ENCODE measurements around the gene TSC22D3. TPM values are rescaled to one million over a fixed set of nuclear protein-coding genes. Genes with fewer than 3 reads are reported as not detected.

TSC22D3 gene
- total and polyA plus RNA-seq, 4 donors: 119 to 150 (median 131) TPM

DNA sequence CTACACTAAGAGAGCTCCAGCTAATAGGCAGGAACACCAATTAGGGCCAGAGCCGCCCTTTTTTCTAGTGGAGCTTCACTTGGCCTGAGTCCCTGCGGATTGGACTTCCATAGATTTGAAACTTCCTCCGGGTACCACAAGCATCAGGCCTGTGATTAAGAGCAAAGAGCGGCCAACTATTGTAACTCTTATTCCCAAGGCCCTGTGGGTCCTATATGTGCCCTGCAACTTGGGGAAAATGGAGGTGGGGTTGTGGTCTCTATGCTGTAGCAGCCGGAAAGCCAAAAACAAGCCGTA is 1.9 kb upstream of the TSC22D3 start, which contains the start of gene NCBP2L:
TSS of gene NCBP2L (plus strand) at position 198 of the 297 bp plus-strand sequence. CDS start 16,488 bp downstream, outside the sequence.
- 66% methylated on average over 6 of the region's 6 CpGs for WGBS (ENCODE audit: insufficient coverage)
- no peak for DNase-seq (ENCODE audit: low read depth in 4 of 6, low spot score in 6 of 6)
- Histone ChIP-seq H3K4me3 (ENCODE audit: low read depth, low read length) (peak within 1 kb of the TSS; percentile 56), H3K27me3 (ENCODE audit: control insufficient read depth, insufficient read depth, low read length) (peaks cover 44% of the 10 kb centered on the region), H3K27ac (ENCODE audit: low read depth, low read length) (no peak within 1 kb of the TSS), H3K36me3 (ENCODE audit: control insufficient read depth, insufficient read depth, low read length) (no peaks in the 10 kb centered on the region), H3K9me3 (ENCODE audit: control insufficient read depth, insufficient read depth, low read length) (no peaks in the 10 kb centered on the region), H3K4me1 (ENCODE audit: control insufficient read depth, insufficient read depth, low read length) (peaks cover 19% of the 10 kb centered on the region)

GRCh38 chrX:107776649-107777535 is 1.3 kb upstream of the TSC22D3 start:
- Histone ChIP-seq H3K9me3 (ENCODE audit: control insufficient read depth, insufficient read depth, low read length) (no peaks in the 10 kb centered on the region), H3K4me1 (ENCODE audit: control insufficient read depth, insufficient read depth, low read length) (peaks cover 19% of the 10 kb centered on the region), H3K4me3 (ENCODE audit: low read depth, low read length) (peak overlapping the region; percentile 56), H3K27me3 (ENCODE audit: control insufficient read depth, insufficient read depth, low read length) (peaks cover 46% of the 10 kb centered on the region), H3K36me3 (ENCODE audit: control insufficient read depth, insufficient read depth, low read length) (no peaks in the 10 kb centered on the region), H3K27ac (ENCODE audit: low read depth, low read length) (no peak overlapping the region)
- 17% methylated on average over 16 of the region's 20 CpGs for WGBS (ENCODE audit: insufficient coverage)
- DNase-seq (ENCODE audit: low read depth in 4 of 6, low spot score in 6 of 6): peak; percentile 54 to 95 (median 72)

- WGBS (ENCODE audit: insufficient coverage): 32% methylated on average over 40 of the region's 40 CpGs
- Histone ChIP-seq H3K27me3 (ENCODE audit: control insufficient read depth, insufficient read depth, low read length) (peaks cover 51% of the 10 kb centered on the region), H3K9me3 (ENCODE audit: control insufficient read depth, insufficient read depth, low read length) (no peaks in the 10 kb centered on the region), H3K4me3 (ENCODE audit: low read depth, low read length) (peak overlapping the region; percentile 56), H3K27ac (ENCODE audit: low read depth, low read length) (peak overlapping the region; percentile 15), H3K36me3 (ENCODE audit: control insufficient read depth, insufficient read depth, low read length) (no peaks in the 10 kb centered on the region), H3K4me1 (ENCODE audit: control insufficient read depth, insufficient read depth, low read length) (peaks cover 19% of the 10 kb centered on the region)
- DNase-seq (ENCODE audit: low read depth in 4 of 6, low spot score in 6 of 6): no peak
Measured at GRCh38 chrX:107775000-107775733, 420 bp downstream of the TSC22D3 start.

DNA sequence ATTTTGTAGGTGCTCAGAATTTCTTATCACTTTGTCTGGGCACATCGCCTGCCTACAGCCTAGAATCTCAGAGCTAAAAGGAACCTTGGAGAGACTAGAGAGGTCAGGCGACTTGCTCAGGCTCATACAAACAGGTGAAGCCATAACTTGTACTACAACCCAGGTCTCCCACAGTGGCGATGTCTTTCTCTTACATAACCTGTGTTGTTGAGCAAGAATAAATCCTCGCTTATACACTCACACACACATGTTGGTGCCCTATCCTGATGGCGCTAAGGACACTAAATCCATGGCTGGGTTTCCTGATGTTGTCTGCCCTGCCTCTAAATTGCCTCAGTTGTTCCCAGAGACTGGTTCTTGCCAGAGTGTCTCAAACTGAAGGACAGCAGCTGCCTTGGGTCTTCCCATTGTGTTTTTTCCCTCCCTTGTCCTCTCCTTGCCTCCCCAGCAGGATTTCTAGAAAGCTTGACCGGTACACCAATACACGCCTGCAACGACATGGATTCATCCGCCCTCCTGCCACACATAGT is 1.6 kb downstream of the TSC22D3 start:
- no peaks in the 10 kb centered on the region for H3K9me3 ChIP-seq (ENCODE audit: control insufficient read depth, insufficient read depth, low read length)
- no peak overlapping the region for H3K4me3 ChIP-seq (ENCODE audit: low read depth, low read length)
- 56% methylated on average over 9 of the region's 9 CpGs for WGBS (ENCODE audit: insufficient coverage)
- H3K4me1 ChIP-seq (ENCODE audit: control insufficient read depth, insufficient read depth, low read length): peaks cover 19% of the 10 kb centered on the region
- DNase-seq (ENCODE audit: low read depth in 4 of 6, low spot score in 6 of 6): no peak
- no peak overlapping the region for H3K27ac ChIP-seq (ENCODE audit: low read depth, low read length)
- no peaks in the 10 kb centered on the region for H3K36me3 ChIP-seq (ENCODE audit: control insufficient read depth, insufficient read depth, low read length)
- H3K27me3 ChIP-seq (ENCODE audit: control insufficient read depth, insufficient read depth, low read length): peaks cover 51% of the 10 kb centered on the region

DNA sequence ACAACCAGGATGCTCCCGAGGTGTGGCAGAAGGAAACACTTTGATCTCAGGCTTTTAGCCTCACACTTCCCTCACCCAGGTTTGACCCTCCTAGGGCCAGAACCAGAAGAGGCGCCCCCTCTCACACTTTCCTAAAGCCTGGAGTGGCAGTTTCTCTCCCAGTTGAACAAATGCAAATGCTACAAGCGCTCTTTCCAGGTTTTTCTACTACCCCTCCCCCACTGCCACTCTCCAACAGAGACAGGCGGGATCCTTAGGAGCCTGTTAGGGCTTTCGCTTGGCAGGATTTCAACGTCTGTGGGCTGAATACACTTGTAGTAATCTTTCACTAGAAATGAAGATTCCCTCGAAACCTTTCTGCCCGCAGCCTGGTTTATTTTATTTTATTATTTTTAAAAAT is 2.4 kb downstream of the TSC22D3 start:
- H3K36me3 ChIP-seq (ENCODE audit: control insufficient read depth, insufficient read depth, low read length): no peaks in the 10 kb centered on the region
- peak in 2 of 6 donors; percentile 55 to 68 for DNase-seq (ENCODE audit: low read depth in 4 of 6, low spot score in 6 of 6)
- no peaks in the 10 kb centered on the region for H3K9me3 ChIP-seq (ENCODE audit: control insufficient read depth, insufficient read depth, low read length)
- H3K27me3 ChIP-seq (ENCODE audit: control insufficient read depth, insufficient read depth, low read length): peaks cover 51% of the 10 kb centered on the region
- H3K4me3 ChIP-seq (ENCODE audit: low read depth, low read length): no peak overlapping the region
- H3K4me1 ChIP-seq (ENCODE audit: control insufficient read depth, insufficient read depth, low read length): peaks cover 19% of the 10 kb centered on the region
- 21% methylated on average over 3 of the region's 8 CpGs for WGBS (ENCODE audit: insufficient coverage)
- H3K27ac ChIP-seq (ENCODE audit: low read depth, low read length): no peak overlapping the region

- DNase-seq (ENCODE audit: low read depth in 4 of 6, low spot score in 6 of 6): no peak
- peaks cover 35% of the 10 kb centered on the region for H3K27me3 ChIP-seq (ENCODE audit: control insufficient read depth, insufficient read depth, low read length)
- H3K36me3 ChIP-seq (ENCODE audit: control insufficient read depth, insufficient read depth, low read length): no peaks in the 10 kb centered on the region
- H3K27ac ChIP-seq (ENCODE audit: low read depth, low read length): no peak overlapping the region
- H3K9me3 ChIP-seq (ENCODE audit: control insufficient read depth, insufficient read depth, low read length): no peaks in the 10 kb centered on the region
- H3K4me1 ChIP-seq (ENCODE audit: control insufficient read depth, insufficient read depth, low read length): peaks cover 1% of the 10 kb centered on the region
- 75% methylated on average over 2 of the region's 7 CpGs for WGBS (ENCODE audit: insufficient coverage)
- no peak overlapping the region for H3K4me3 ChIP-seq (ENCODE audit: low read depth, low read length)
Measured at GRCh38 chrX:107769581-107770317, 5.8 kb downstream of the TSC22D3 start.

DNA sequence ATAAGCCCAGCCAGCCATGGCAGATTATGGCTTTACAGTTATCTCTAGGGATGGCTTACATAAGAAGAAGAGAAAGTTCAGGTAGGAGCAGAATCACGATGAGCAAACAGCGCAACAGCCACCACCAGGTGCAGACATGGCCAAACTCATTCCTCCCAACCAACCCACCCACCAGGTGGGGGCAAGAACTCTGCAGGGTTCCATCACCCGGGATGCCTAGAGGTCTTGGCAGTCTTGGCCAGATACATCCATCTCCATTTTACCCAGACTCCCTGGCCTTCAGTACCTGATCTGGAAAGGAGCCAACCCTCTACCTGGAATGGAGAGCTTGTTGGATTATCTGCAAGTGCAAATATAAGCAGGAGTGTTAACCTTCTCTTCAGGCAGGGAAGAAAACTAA is 7.5 kb downstream of the TSC22D3 start:
- Histone ChIP-seq H3K4me1 (ENCODE audit: control insufficient read depth, insufficient read depth, low read length) (no peaks in the 10 kb centered on the region), H3K4me3 (ENCODE audit: low read depth, low read length) (no peak overlapping the region), H3K36me3 (ENCODE audit: control insufficient read depth, insufficient read depth, low read length) (no peaks in the 10 kb centered on the region), H3K27ac (ENCODE audit: low read depth, low read length) (no peak overlapping the region), H3K9me3 (ENCODE audit: control insufficient read depth, insufficient read depth, low read length) (no peaks in the 10 kb centered on the region), H3K27me3 (ENCODE audit: control insufficient read depth, insufficient read depth, low read length) (peaks cover 20% of the 10 kb centered on the region)
- 100% methylated on average over 1 of the region's 3 CpGs for WGBS (ENCODE audit: insufficient coverage)
- DNase-seq (ENCODE audit: low read depth in 4 of 6, low spot score in 6 of 6): no peak

- no peak overlapping the region for H3K4me3 ChIP-seq (ENCODE audit: low read depth, low read length)
- no peaks in the 10 kb centered on the region for H3K36me3 ChIP-seq (ENCODE audit: control insufficient read depth, insufficient read depth, low read length)
- peaks cover 14% of the 10 kb centered on the region for H3K27me3 ChIP-seq (ENCODE audit: control insufficient read depth, insufficient read depth, low read length)
- H3K9me3 ChIP-seq (ENCODE audit: control insufficient read depth, insufficient read depth, low read length): no peaks in the 10 kb centered on the region
- DNase-seq (ENCODE audit: low read depth in 4 of 6, low spot score in 6 of 6): no peak
- no peaks in the 10 kb centered on the region for H3K4me1 ChIP-seq (ENCODE audit: control insufficient read depth, insufficient read depth, low read length)
- H3K27ac ChIP-seq (ENCODE audit: low read depth, low read length): no peak overlapping the region
- 36% methylated on average over 1 of the region's 8 CpGs for WGBS (ENCODE audit: insufficient coverage)
Measured at GRCh38 chrX:107766470-107767150, 9.0 kb downstream of the TSC22D3 start.

Measured in spinal cord (tissue), 10 donors.